Erythroblast (primary cell): ENCODE data around the gene TGFBR3L.

ENCODE experiments used
- GATA1 ChIP-seq: IDR thresholded peaks from 2 replicates; pipeline ENCODE4 v1.6.1; 2011; ENCODE audit warnings: low read depth, mild to moderate bottlenecking, control low read depth, low read length, moderate library complexity
- POLR2A ChIP-seq: IDR thresholded peaks from 2 replicates; pipeline ENCODE4 v1.6.1; 2011; ENCODE audit warnings: mild to moderate bottlenecking, low read length

GRCh38 chr19:7867092-7867844 lies 47.4 kb upstream of the TGFBR3L start:
- TF ChIP-seq POLR2A: no peak
- TF ChIP-seq GATA1: no peak
